Measurements from ENCODE around the gene FUT6.

FUT6 gene

GRCh38 chr19:5805462-5806132 is 33.9 kb downstream of the FUT6 start:
- peak in 1 of 2 donors; percentile 43 for DNase-seq (ENCODE audit: low read depth in 2 of 2)

DNA sequence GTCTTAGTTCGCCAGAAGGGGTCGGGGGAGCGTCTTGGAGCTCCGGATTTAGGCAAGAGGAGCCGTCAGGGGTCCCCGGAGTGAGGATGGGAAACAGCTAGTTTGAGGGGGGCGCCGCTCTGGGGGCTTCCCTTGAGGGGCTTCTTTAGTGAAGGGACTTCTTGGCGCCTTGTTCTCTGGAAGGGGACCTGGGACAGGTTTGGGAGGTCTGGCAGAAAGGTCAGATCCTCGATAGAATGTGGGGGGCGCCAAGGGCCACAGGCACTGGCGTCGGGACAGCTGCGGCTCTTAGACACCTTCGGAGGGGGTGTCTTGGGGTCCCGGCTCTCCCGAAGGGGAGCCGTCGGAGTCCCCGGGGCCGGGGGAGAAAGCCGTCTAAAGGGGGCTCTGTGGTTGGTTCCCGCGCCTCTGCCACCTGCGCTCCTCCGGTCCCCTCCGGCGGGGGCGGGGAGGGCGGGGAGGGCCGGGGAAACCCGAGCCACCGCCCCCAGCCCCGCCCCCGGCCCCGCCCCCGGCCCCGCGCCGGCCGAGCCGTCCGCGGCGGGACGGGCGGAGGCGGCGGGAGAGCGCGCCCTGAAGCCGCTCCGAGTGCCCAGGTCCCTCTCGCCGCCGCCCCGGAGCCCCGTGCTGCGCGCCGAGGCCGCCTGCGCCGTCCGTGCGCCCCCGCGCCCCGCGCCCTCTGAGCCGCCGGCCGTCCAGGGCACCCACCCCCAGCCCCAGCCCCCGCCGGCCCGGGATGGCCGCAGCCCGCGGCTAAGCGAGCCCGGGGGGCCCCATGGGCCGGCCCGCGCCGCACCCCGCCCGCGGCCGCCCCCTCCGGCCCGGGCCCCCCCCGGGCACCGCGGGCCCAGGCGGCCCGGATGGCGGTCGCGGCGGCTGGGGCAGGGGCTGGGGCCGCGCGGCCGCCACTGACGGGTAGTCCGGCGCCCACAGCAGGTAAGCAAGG is 34.7 kb downstream of the FUT6 start, which contains the start of gene NRTN:
Gene NRTN, plus strand, starts transcription at position 552 of the 946 bp plus-strand sequence. CDS start 19,099 bp downstream, outside the sequence.
- DNase-seq (ENCODE audit: low read depth in 2 of 2): no peak

DNA sequence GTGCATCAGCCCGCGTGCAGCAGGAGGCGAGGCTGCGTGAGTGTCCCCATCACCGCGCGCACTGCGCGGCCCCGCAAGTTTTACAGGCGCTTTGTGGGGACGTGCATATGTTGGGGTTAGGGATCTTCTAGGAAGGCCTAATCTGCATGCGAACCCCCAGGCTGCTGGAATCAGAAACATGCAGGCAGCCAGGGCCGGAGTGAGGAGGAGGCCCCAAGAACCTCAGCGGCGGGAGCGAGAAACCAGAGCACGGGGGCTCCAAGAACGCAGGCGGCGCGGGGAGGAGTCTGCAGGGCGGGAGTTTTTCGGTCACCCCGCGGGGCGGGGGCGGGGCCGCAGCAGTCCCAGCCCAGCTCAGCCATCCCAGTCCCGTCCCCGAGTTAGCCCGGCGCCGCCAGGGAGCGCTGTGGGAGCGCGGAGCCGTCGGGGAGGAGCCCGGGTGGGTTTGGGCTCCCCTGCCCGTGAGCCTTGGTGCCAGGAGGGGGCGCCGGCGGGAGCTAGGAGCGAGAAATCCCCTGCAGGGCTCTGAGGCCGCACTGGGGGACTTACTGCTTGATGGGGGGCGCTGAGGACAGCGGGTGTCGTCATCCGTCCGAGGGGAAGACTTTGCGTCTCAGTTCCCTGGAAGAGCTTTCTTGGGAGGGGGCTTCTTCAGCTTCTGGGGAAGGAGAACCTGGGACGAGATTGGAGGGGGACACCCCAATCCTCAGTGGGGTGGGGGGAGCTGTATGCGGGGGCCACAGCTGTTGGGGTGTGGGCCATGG is 35.6 kb downstream of the FUT6 start:
- DNase-seq (ENCODE audit: low read depth in 2 of 2): peak; percentile 73 to 78

- no peak for DNase-seq (ENCODE audit: low read depth in 2 of 2)
Observed at GRCh38 chr19:5803441-5803751, 36.1 kb downstream of the FUT6 start.

DNA sequence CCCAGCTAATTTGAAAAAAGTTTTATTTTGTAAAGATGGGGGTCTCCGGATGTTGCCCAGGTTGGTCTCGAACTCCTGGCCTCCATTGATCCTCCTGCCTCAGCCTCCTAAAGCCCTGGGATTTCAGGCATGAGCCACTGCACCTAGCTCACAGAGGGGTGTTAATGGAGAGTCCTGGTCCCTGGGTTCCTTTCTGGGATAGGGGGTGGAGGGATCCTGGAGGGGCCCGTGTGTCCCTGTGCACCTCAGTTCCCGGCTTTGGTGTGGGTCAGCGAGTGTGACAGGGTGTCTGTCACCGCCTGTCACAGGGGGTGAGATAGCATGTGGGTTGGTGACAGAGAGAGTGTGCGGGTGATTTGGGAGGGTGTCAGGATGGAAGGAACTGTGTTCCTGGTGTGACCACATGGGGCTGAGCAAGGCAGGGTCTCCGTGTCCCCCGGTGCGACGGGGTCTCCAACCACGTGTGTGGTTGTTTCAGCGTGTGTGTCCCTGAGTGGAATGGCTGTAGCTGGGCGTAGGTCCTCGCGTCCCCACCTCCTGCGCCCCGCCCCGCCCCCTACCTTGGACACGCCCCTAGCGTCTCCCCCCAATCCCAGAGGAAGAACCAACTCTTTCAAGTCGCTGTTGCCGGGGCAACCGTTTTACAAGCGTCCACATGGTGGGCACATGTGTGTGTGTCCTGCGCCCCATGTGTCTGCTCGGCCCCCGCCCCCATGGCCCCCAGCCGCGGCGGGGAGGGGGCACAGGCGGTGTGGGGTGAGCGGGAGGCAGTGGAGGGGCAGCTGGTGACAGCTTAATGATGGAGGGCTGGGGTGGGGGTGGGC is 37.5 kb downstream of the FUT6 start:
- DNase-seq (ENCODE audit: low read depth in 2 of 2): no peak

GRCh38 chr19:5800361-5801270 is 38.9 kb downstream of the FUT6 start:
- no peak for DNase-seq (ENCODE audit: low read depth in 2 of 2)

DNA sequence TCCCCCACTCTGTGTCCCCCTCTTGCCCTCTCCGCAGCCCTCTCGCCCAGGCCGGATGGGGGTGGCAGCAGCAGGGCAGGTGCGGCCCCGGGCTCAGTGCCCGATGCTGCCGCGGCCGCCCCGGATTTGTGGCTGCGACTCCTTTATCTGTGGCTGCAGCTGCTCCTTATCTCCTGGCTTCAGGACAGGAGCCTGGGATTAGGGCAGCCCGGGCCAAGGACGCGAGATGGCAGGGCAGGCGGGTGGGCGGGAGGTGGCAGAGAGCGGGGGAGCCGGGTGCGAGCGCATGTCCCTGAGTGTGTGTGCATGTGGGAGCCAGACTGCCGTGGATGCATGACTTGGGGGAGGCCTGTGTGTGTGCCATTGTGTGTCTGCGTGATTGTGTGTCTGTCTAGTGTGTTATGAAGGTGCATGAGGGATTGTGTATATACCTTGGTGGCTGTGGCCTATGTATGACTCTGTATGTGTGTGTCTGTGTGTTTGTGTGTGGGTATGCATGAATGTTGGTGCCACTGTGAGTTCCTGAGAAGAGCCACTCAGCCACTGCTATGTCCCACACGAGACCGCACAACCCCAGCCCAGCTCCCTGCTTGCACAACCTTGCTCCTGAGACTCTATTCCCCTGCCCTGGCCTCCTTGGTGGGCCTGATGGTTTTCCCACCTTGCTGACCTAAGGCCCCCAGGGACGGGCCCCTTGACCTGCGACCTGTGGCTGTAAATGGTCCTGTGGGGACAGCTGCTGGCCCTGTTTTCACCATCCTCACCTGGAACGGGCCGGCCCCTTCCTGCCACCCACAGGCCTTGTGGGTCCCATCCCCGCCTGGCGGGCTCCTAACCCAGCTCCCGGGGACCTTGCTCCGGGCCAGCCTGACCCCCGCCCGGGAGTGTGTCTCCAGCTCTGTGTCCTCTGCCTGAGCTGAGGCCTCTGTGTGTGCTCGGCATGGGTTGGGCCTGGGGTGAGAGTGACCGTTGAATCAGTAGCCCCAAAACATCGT is 40.0 kb downstream of the FUT6 start:
- no peak for DNase-seq (ENCODE audit: low read depth in 2 of 2)

DNA sequence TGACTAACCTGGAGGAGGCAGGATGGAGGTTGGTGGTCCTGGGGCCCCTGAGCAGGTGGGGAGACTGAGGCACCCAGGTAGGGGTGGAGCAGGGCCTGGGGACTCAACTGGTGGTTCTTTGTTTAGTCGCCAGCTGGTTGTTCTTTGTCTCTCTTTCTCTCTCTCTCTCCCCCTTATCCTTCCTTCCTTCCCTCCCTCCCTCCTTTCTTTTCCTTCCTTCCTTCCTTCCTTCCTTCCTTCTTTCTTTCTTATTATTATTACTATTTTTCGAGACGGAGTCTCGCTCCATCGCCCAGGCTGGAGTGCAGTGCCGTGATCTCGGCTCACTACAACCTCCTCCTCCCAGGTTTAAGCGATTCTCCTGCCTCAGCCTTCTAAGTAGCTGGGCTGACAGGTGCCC is 41.3 kb downstream of the FUT6 start:
- DNase-seq (ENCODE audit: low read depth in 2 of 2): no peak

DNA sequence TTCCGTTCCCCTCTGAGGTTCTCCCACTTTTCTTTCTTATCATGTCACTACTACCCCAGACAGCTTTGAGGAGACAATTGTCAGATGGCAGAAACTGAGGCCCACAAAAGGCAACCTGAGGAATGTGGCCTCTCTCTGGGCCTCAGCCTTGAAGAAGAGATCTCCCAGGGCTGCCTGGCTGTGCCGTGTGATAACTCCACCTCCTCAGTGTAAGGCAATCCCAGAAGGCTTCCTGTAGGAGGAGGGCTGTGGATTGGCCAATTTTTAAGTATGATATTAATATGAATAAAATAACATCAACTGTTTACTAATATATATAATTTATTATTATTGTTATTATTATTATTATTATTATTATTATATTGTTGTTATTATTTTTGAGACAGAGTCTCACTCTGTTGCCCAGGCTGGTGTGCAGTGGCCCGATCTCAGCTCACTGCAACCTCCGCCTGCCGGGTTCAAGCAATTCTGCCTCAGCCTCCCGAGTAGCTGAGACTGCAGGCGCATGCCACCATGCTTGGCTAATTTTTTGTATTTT is 44.1 kb downstream of the FUT6 start:
- no peak for DNase-seq (ENCODE audit: low read depth in 2 of 2)

GRCh38 chr19:5793188-5793587 is 46.3 kb downstream of the FUT6 start:
- no peak for DNase-seq (ENCODE audit: low read depth in 2 of 2)

GRCh38 chr19:5792224-5792623 is 47.3 kb downstream of the FUT6 start:
- DNase-seq (ENCODE audit: low read depth in 2 of 2): no peak

- DNase-seq (ENCODE audit: low read depth in 2 of 2): peak; percentile 86 to 92
Observed at GRCh38 chr19:5790559-5791520, 48.7 kb downstream of the FUT6 start, which contains the start of gene DUS3L. Gene DUS3L, minus strand, starts transcription at chr19:5791163. Its CDS starts 22 bp downstream, at chr19:5791141.

- DNase-seq (ENCODE audit: low read depth in 2 of 2): no peak
Observed at GRCh38 chr19:5789886-5790558, 49.5 kb downstream of the FUT6 start.

DNA sequence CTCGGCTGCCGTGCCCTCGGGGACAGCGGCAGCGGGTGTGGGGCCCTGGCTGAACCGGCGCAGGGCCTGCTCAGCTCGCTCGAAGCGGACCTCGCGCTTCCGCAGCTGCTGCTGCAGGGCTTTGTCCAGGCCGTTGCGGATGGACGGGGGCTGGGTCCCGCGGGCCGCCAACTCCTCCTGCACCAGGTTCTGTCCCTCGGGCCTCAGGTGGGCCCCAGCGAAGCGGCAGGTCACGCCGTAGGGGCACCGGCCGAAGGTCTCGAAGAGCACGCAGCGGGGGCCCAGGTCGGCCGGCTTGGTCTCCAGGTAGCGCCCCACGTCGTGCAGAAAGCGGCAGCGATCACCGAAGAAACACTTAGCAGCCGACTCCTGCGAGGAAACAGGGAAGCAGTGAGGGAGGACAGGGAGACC is 50.1 kb downstream of the FUT6 start:
- DNase-seq (ENCODE audit: low read depth in 2 of 2): no peak

GRCh38 chr19:5788422-5788821 is 51.1 kb downstream of the FUT6 start:
- no peak for DNase-seq (ENCODE audit: low read depth in 2 of 2)

- no peak for DNase-seq (ENCODE audit: low read depth in 2 of 2)
Observed at GRCh38 chr19:5787409-5788182, 51.9 kb downstream of the FUT6 start.
